ENCODE data around the gene RPP38.

- TF ChIP-seq POLR2AphosphoS5 (IDR thresholded peaks at IDR 0.05; ENCODE audit: low read depth, low read length) (no peak), SIN3A (IDR thresholded peaks at IDR 0.05; ENCODE audit: borderline replicate concordance, insufficient read depth, low read length) (no peak), TAF1 (IDR thresholded peaks at IDR 0.05; ENCODE audit: borderline replicate concordance, insufficient read depth, low read length) (no peak)
These were observed 24.6 kb downstream of the RPP38 start for GRCh38 chr10:15121707-15122106.

All from PFSK-1 (cell line).